Measurements from ENCODE around the gene TUFT1. TPM values are rescaled to one million over a fixed set of nuclear protein-coding genes. Genes with fewer than 3 reads are reported as not detected.

The TUFT1 gene
- total and polyA plus RNA-seq, 9 of the 15 experiments (the other 6 are each of a cell fraction or from before 2014, with no cell fraction given): 0.54 to 2.0 (median 1.7) TPM

DNA sequence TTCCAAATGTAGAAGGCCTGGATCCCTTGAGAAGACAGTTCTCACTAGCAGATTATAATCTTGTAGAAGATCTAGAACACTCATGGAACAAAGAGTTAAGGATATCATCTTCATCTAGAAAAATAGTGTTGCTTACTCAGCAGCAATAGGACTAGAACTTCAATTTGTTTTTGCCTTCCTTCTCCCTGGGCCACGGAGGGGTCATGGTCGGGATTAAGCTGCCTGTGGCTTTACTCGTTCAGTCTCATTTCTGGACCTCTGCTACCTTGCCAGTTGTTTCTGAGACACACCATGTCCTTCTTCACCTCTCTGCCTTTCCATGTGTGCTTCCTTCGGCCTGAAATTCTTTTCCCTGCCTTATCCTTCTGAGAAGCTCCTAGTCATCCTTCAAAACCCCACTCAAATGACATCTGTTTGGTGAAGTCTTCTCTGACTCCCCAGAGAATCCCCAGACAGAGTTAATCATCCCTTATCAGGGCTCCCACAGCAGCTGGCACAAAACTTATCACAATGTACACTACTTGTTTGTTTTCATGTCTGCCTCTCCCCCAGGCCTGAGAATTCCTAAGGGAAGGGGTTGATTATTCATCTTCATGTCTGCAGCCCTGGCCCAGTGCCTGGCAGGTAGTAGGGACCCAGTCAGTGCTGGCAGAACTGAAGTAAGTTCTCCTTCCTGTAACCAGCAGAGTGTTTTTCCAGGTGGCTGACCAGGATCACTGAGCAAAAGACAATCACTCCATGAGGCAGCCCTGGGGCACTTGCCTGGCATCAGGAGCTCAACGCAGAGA, 56.3 kb downstream of the TUFT1 start (continued):
- TF ChIP-seq, protein P1, sequence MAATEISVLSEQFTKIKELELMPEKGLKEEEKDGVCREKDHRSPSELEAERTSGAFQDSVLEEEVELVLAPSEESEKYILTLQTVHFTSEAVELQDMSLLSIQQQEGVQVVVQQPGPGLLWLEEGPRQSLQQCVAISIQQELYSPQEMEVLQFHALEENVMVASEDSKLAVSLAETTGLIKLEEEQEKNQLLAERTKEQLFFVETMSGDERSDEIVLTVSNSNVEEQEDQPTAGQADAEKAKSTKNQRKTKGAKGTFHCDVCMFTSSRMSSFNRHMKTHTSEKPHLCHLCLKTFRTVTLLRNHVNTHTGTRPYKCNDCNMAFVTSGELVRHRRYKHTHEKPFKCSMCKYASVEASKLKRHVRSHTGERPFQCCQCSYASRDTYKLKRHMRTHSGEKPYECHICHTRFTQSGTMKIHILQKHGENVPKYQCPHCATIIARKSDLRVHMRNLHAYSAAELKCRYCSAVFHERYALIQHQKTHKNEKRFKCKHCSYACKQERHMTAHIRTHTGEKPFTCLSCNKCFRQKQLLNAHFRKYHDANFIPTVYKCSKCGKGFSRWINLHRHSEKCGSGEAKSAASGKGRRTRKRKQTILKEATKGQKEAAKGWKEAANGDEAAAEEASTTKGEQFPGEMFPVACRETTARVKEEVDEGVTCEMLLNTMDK (IDR thresholded peaks at IDR 0.05; ENCODE audit: borderline replicate concordance, insufficient read depth, low read depth, low read length, poor library complexity, severe bottlenecking): no peak
- no peak for TF ChIP-seq ETV6 (IDR thresholded peaks at IDR 0.05; ENCODE audit: borderline replicate concordance in 1 of 2, low read depth in 2 of 2, low read length in 1 of 2)
- TF ChIP-seq ETV6 (CRISPR knock-in tag; IDR thresholded peaks at IDR 0.05; ENCODE audit: borderline replicate concordance): no peak
- peak; percentile 35 for TF ChIP-seq RBBP5 (IDR thresholded peaks at IDR 0.05; ENCODE audit: borderline replicate concordance, insufficient read depth, low read length, poor library complexity, severe bottlenecking)
- peak; percentile 56 to 96; a peak in 3 of 4 replicates for TF ChIP-seq TEAD1 (CRISPR knock-in tag; IDR thresholded peaks at IDR 0.05)
- TF ChIP-seq CEBPG (CRISPR knock-in tag; IDR thresholded peaks at IDR 0.05): no peak
- TF ChIP-seq CEBPG (tag; conservative IDR thresholded peaks at IDR 0.05 in 1 of 2, IDR thresholded peaks at IDR 0.05 in 1 of 2): no peak
- TF ChIP-seq GTF2F1 (IDR thresholded peaks at IDR 0.05; ENCODE audit: low read depth, low read length): no peak
- no peak for TF ChIP-seq HLTF (IDR thresholded peaks at IDR 0.05)
- no peak for TF ChIP-seq NR1H2 (CRISPR knock-in tag; IDR thresholded peaks at IDR 0.05)
- TF ChIP-seq, protein P2, sequence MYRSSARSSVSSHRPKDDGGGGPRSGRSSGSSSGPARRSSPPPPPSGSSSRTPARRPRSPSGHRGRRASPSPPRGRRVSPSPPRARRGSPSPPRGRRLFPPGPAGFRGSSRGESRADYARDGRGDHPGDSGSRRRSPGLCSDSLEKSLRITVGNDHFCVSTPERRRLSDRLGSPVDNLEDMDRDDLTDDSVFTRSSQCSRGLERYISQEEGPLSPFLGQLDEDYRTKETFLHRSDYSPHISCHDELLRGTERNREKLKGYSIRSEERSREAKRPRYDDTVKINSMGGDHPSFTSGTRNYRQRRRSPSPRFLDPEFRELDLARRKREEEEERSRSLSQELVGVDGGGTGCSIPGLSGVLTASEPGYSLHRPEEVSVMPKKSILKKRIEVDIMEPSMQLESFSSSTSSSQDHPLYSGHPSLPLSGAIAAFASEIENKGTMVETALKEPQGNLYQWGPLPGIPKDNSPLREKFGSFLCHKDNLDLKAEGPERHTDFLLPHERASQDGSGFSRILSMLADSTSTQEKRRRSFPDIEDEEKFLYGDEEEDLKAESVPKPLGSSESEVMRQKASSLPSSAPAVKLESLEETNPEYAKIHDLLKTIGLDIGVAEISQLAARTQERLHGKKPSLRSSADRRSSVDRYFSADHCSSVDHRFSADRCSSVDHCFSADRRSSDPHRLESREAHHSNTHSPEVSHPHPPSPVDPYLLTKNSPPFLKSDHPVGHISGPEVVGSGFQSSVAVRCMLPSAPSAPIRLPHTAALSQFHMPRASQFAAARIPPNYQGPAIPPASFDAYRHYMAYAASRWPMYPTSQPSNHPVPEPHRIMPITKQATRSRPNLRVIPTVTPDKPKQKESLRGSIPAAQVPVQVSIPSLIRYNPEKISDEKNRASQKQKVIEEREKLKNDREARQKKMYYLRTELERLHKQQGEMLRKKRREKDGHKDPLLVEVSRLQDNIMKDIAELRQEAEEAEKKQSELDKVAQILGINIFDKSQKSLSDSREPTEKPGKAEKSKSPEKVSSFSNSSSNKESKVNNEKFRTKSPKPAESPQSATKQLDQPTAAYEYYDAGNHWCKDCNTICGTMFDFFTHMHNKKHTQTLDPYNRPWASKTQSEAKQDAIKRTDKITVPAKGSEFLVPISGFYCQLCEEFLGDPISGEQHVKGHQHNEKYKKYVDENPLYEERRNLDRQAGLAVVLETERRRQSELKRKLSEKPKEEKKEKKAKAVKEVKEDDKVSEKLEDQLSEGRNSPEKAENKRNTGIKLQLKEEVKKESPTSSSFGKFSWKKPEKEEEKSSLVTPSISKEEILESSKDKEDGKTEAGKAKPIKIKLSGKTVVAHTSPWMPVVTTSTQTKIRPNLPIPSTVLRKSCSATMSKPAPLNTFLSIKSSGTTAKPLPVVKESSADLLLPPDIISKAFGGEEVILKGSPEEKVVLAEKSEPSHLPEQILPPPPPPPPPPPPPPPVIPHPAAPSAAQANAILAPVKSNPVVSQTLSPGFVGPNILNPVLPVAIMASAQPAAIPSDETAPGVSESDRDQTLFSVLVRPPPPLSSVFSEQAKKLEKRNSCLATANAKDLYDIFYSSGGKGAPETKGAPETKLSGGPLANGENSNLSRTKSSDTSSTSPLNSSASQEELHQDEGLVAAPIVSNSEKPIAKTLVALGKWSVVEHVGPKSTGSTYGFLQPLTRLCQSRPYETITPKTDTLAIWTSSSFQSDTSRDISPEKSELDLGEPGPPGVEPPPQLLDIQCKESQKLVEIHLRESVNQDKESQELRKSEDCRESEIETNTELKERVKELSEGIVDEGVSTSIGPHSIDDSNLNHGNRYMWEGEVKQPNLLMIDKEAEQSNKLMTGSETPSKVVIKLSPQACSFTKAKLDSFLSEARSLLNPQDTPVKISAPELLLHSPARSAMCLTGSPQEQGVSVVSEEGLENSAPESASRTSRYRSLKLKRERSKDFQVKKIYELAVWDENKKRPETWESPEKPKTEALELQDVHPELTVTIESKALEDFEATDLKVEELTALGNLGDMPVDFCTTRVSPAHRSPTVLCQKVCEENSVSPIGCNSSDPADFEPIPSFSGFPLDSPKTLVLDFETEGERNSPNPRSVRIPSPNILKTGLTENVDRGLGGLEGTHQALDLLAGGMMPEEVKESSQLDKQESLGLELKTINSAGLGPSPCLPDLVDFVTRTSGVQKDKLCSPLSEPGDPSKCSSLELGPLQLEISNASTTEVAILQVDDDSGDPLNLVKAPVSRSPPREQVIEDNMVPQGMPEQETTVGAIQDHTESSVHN (IDR thresholded peaks at IDR 0.05; ENCODE audit: borderline replicate concordance in 1 of 2, low read depth in 1 of 2): no peak
- TF ChIP-seq NR3C1 (CRISPR knock-in tag; IDR thresholded peaks at IDR 0.05): no peak
- TF ChIP-seq ZNF644 (tag; IDR thresholded peaks at IDR 0.05; ENCODE audit: low read depth): peak; percentile 86; the same call in 1 of the 2 replicates
- TF ChIP-seq SNRNP70 (optimal IDR thresholded peaks at IDR 0.05; ENCODE audit: low read depth, low read length): no peak
- no peak for TF ChIP-seq PTRF (tag; IDR thresholded peaks at IDR 0.05)
- no peak for TF ChIP-seq ZNF445 (CRISPR knock-in tag; IDR thresholded peaks at IDR 0.05; ENCODE audit: low read depth)
- TF ChIP-seq ZNF354B (CRISPR knock-in tag; IDR thresholded peaks at IDR 0.05): no peak
- TF ChIP-seq GABPB2 (CRISPR knock-in tag; conservative IDR thresholded peaks at IDR 0.05): no peak

All from K562 (cell line).